MCF 10A (cell line): ENCODE measurements around the gene HVCN1. TPM values are rescaled to one million over a fixed set of nuclear protein-coding genes. Genes with fewer than 3 reads are reported as not detected.

Experiments
- BruUV-seq: library from RNA; stranded (reverse); fragments of 400-500 nt; replicated peaks from 2 replicates; lab custom pipeline; 2021; lab: Mats Ljungman, UMichigan
- CTCF ChIA-PET: fragments of 300-600 bp; sonication (Branson Sonifier 250); formaldehyde crosslinking; extraction: SDS; loops from one replicate; lab custom pipeline; 2021; ENCODE audit warnings: antibody characterized with exemption, inconsistent platforms; lab: Yijun Ruan, JAX
- POLR2A ChIA-PET: fragments of 300-600, 350-650 bp; sonication (Branson Sonifier 250); formaldehyde crosslinking; extraction: SDS; loops from one replicate; lab custom pipeline; 2020; ENCODE audit warnings: antibody characterized with exemption, inconsistent platforms; lab: Yijun Ruan, JAX
- DNase-seq: peaks from one replicate; pipeline ENCODE4 v3.0.0-alpha.2; 2018; ENCODE audit not compliant: unreplicated experiment
- H3K27ac Mint-ChIP-seq: one replicate; pipeline ENCODE4 v1.8.0; 2022; ENCODE audit warnings: mild to moderate bottlenecking, low read depth, mixed read lengths; ENCODE audit not compliant: unreplicated experiment
- H3K27me3 Mint-ChIP-seq: one replicate; pipeline ENCODE4 v1.8.0; 2022; ENCODE audit warnings: mixed read lengths; ENCODE audit not compliant: insufficient read depth, unreplicated experiment
- H3K36me3 Mint-ChIP-seq: one replicate; pipeline ENCODE4 v1.8.0; 2022; ENCODE audit warnings: mild to moderate bottlenecking, moderate library complexity, mixed read lengths; ENCODE audit not compliant: insufficient read depth, unreplicated experiment
- H3K4me1 Mint-ChIP-seq: one replicate; pipeline ENCODE4 v1.8.0; 2022; ENCODE audit warnings: mixed read lengths; ENCODE audit not compliant: insufficient read depth, unreplicated experiment
- H3K4me3 Mint-ChIP-seq: one replicate; pipeline ENCODE4 v1.8.0; 2022; ENCODE audit warnings: mild to moderate bottlenecking, moderate library complexity, mixed read lengths; ENCODE audit not compliant: unreplicated experiment
- H3K9me3 Mint-ChIP-seq: one replicate; pipeline ENCODE4 v1.8.0; 2022; ENCODE audit warnings: mixed read lengths; ENCODE audit not compliant: unreplicated experiment
- intact Hi-C: fragments of 100-400 bp; cut with micrococcal nuclease; formaldehyde crosslinking; loops from 2 replicates; pipeline ENCODE4 v1.14.1; 2022
- total RNA-seq: library from RNA; stranded (reverse); gene quantifications from 2 replicates; pipeline ENCODE4 v1.2.3, GENCODE V29; 2022
- TF ChIP-seq, protein P1 (sequence below): fragments of 200-600 bp; IDR thresholded peaks from one replicate; pipeline ENCODE4 v1.8.0; 2022; ENCODE audit warnings: antibody characterized with exemption, mild to moderate bottlenecking; ENCODE audit not compliant: unreplicated experiment

Gene HVCN1
- total RNA-seq, 1 experiment from 2014 or later: not detected

DNA sequence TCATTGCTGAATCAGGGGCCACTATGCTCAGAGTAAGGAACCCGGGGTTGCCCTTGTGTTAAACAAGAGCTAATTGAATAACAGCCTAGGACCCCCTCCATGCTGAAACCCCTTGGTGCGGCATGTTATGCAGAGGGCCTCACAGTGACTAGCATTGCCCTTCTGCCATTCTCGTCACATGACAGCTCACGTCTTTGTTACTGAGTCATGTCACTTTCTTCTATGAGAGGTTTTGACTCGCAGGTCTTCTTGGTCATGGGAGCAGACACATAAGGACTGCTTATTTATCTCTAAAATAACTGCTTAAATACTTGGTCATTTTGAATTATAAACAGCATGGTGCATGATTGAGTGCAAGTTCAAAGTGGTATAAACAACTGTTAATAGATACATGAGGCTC is 50.1 kb downstream of the HVCN1 start:
- Mint-ChIP-seq H3K27ac (no peak overlapping the region), H3K9me3 (no peaks in the 10 kb centered on the region), H3K27me3 (no peaks in the 10 kb centered on the region), H3K4me1 (peaks cover 14% of the 10 kb centered on the region), H3K4me3 (no peak overlapping the region), H3K36me3 (peaks cover 21% of the 10 kb centered on the region)
- POLR2A ChIA-PET: interaction anchor here (0.7 to 1.0 kb wide), 2 partner anchors 11 to 174 kb away, joined by 3 read pairs; no protein-coding TSS in a partner anchor
- CTCF ChIA-PET: interaction anchor here (0.8 kb wide), 1 partner anchor 19 kb away, joined by 3 read pairs; no protein-coding TSS in a partner anchor
- no TSS peak for BruUV-seq
- intact Hi-C loops: no loop called here
- TF ChIP-seq, protein P1, sequence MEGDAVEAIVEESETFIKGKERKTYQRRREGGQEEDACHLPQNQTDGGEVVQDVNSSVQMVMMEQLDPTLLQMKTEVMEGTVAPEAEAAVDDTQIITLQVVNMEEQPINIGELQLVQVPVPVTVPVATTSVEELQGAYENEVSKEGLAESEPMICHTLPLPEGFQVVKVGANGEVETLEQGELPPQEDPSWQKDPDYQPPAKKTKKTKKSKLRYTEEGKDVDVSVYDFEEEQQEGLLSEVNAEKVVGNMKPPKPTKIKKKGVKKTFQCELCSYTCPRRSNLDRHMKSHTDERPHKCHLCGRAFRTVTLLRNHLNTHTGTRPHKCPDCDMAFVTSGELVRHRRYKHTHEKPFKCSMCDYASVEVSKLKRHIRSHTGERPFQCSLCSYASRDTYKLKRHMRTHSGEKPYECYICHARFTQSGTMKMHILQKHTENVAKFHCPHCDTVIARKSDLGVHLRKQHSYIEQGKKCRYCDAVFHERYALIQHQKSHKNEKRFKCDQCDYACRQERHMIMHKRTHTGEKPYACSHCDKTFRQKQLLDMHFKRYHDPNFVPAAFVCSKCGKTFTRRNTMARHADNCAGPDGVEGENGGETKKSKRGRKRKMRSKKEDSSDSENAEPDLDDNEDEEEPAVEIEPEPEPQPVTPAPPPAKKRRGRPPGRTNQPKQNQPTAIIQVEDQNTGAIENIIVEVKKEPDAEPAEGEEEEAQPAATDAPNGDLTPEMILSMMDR: no peak
- no peak for DNase-seq

DNA sequence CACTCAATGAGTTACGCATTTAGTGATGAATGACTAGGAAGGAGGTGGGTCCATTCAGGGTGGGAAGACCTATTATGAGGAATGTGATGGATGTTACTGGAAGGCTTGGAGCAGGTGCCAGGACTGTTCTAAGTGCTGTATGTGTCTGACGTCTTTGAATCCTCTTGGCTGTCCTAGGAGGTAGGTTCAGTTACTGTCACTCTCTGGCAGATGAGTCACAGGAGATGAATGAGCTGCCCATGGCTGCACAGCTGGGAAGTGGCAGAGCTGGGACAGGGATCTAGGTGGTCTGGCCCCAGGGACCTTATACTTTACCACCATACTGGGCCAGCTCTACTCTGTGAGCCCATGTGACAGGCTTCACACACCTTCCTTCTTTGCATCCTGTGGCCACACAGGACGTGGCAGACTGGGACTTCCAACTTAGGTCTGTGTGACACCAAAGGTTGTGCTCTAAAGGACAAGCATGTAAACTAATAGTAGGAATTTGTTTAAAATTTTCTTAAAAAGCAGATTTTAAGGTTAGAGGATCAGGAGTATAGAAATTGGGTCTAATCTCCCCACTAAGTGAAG is 51.0 kb downstream of the HVCN1 start:
- TF ChIP-seq, protein P1: no peak
- H3K4me3 Mint-ChIP-seq: no peak overlapping the region
- H3K27me3 Mint-ChIP-seq: no peaks in the 10 kb centered on the region
- BruUV-seq: no TSS peak
- no peak overlapping the region for H3K27ac Mint-ChIP-seq
- ChIA-PET CTCF (no interaction called here), POLR2A (no interaction called here)
- no peak for DNase-seq
- intact Hi-C loops: no loop called here
- H3K9me3 Mint-ChIP-seq: no peaks in the 10 kb centered on the region
- H3K4me1 Mint-ChIP-seq: peaks cover 14% of the 10 kb centered on the region
- H3K36me3 Mint-ChIP-seq: peaks cover 25% of the 10 kb centered on the region

DNA sequence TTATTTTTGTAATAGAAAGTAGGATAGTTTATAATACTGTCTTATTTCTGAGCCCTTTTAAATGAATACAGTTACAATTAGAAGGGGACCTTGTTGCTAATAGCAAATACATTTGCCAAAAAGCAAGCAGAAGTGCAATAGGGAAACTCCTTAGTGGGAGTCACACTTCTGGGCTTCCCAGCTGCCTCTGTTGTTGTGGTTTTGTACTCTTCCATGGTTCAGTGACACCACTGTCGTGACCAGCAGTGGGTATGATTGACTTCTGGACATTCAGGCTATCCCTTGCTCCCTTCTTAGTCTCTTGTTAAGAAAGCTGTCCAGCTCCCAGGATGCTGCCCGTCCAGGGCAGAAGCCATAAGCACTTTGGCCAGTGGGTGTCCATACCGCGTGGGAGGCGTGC is 52.4 kb downstream of the HVCN1 start:
- no peaks in the 10 kb centered on the region for H3K27me3 Mint-ChIP-seq
- H3K27ac Mint-ChIP-seq: no peak overlapping the region
- BruUV-seq: no TSS peak
- no peak overlapping the region for H3K4me3 Mint-ChIP-seq
- intact Hi-C loops: no loop called here
- peaks cover 14% of the 10 kb centered on the region for H3K4me1 Mint-ChIP-seq
- peaks cover 23% of the 10 kb centered on the region for H3K36me3 Mint-ChIP-seq
- DNase-seq: no peak
- POLR2A ChIA-PET: no interaction called here
- TF ChIP-seq, protein P1: no peak
- H3K9me3 Mint-ChIP-seq: no peaks in the 10 kb centered on the region
- CTCF ChIA-PET: interaction anchor here (0.7 kb wide), 1 partner anchor 124 kb away, joined by 3 read pairs; no protein-coding TSS in a partner anchor

DNA sequence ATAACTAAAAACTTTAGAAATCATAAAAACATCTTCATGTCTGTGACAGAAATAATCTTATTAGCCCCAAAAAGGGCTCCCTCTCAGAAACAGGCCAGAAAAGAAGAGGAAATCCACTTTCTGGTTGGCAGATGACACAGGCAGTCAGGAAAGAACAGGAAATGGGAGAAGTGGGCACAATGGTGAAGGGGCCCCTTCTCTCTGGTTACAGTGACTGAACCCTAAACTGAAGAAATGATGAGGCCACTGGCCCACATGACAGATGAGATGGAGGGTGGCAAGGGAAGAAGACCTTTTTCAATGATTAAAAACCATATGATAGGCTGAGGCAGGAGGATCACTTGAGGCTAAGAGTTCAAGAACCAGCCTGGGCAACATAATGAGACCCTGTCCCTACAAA is 53.9 kb downstream of the HVCN1 start:
- no peak overlapping the region for H3K27ac Mint-ChIP-seq
- BruUV-seq: no TSS peak
- intact Hi-C loops: no loop called here
- CTCF ChIA-PET: interaction anchor here (0.7 kb wide), 1 partner anchor 11 kb away, joined by 4 read pairs; no protein-coding TSS in a partner anchor
- TF ChIP-seq, protein P1: no peak
- no peak for DNase-seq
- H3K27me3 Mint-ChIP-seq: no peaks in the 10 kb centered on the region
- H3K36me3 Mint-ChIP-seq: peaks cover 23% of the 10 kb centered on the region
- no peak overlapping the region for H3K4me3 Mint-ChIP-seq
- H3K4me1 Mint-ChIP-seq: peaks cover 11% of the 10 kb centered on the region
- no peaks in the 10 kb centered on the region for H3K9me3 Mint-ChIP-seq
- POLR2A ChIA-PET: interaction anchor here (1.4 to 1.5 kb wide), 2 partner anchors 12 to 14 kb away, joined by 3 read pairs; no protein-coding TSS in a partner anchor
